A549 (cell line): ENCODE results near the gene MYOZ3.

Source experiments
- CTCF ChIP-seq: fragments of >200 bp; sonication (Bioruptor Twin); formaldehyde crosslinking; IDR thresholded peaks from 3 replicates; pipeline ENCODE4 v1.5.1; 2016
- ELK1 ChIP-seq: fragments of 150-350 bp; IDR thresholded peaks from 2 replicates; pipeline ENCODE4 v1.6.1; 2014; ENCODE audit warnings: low read depth, mild to moderate bottlenecking, low read length
- EP300 ChIP-seq, 2 experiments: fragments of >200 bp; sonication (Bioruptor Twin); formaldehyde crosslinking; IDR thresholded peaks; 2 replicates in 1 of 2; 3 replicates in 1 of 2; pipeline ENCODE4 v1.6.1; 2016 to 2017
- HDAC2 ChIP-seq: fragments of 200-600 bp; sonication (generic); IDR thresholded peaks from 2 replicates; pipeline ENCODE4 v1.6.1; 2016
- MAX ChIP-seq: IDR thresholded peaks from 2 replicates; pipeline ENCODE4 v1.6.1; 2012
- NR3C1 ChIP-seq: fragments of >200 bp; sonication (Bioruptor Twin); formaldehyde crosslinking; IDR thresholded peaks from 3 replicates; pipeline ENCODE4 v1.6.1; 2017
- PBX3 ChIP-seq: IDR thresholded peaks from 2 replicates; pipeline ENCODE4 v1.6.1; 2012
- POLR2A ChIP-seq: IDR thresholded peaks from 2 replicates; pipeline ENCODE4 v1.6.1; 2012; ENCODE audit warnings: mild to moderate bottlenecking, low read length
- RAD21 ChIP-seq, 2 experiments: fragments of >200 bp in 1 of 2; sonication (Bioruptor Twin) in 1 of 2; formaldehyde crosslinking in 1 of 2; IDR thresholded peaks in 1 of 2; conservative IDR thresholded peaks in 1 of 2; 2 replicates in 1 of 2; 3 replicates in 1 of 2; pipeline ENCODE4 v1.6.1; 2012 to 2018; ENCODE audit warnings: inconsistent platforms in 1 of 2
- RARB ChIP-seq: fragments of 250-450 bp; sonication (Bioruptor Pico); IDR thresholded peaks from 2 replicates; pipeline ENCODE4 v1.8.0; 2021; ENCODE audit warnings: mild to moderate bottlenecking, moderate library complexity
- RFX5 ChIP-seq: fragments of 450-650 bp; IDR thresholded peaks from 2 replicates; pipeline ENCODE4 v1.7.1; 2014; ENCODE audit warnings: antibody characterized with exemption, mild to moderate bottlenecking, moderate library complexity
- SMC3 ChIP-seq: fragments of >200 bp; sonication (Bioruptor Twin); formaldehyde crosslinking; IDR thresholded peaks from 3 replicates; pipeline ENCODE4 v1.6.1; 2018; ENCODE audit warnings: inconsistent platforms
- TF ChIP-seq, protein P1 (sequence below): fragments of 250-450 bp; sonication (Bioruptor Pico); IDR thresholded peaks from 2 replicates; pipeline ENCODE4 v1.5.0; 2021; ENCODE audit warnings: mild to moderate bottlenecking, moderate library complexity, borderline replicate concordance
- TF ChIP-seq, protein P2 (sequence below): fragments of 250-450 bp; sonication (Bioruptor Pico); IDR thresholded peaks from 2 replicates; pipeline ENCODE4 v1.5.0; 2020; ENCODE audit warnings: low read depth, mild to moderate bottlenecking, moderate library complexity

DNA sequence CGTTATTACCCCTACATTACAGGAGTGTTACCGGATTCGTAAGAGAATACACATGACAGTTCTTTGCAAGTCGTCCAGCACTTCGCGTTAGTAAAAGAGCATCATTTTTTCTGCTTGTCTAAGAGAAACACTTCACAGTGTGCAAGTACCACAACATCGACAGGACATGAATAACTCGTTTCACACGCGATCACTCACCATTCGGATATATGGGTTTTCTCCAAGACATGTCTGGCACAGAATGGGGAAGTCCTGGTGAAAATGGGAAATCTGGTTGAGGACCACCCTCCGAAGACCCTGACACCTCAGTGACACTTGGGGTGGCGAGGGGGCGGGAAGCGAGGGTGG, 39.2 kb downstream of the MYOZ3 start:
- TF ChIP-seq EP300 (IDR thresholded peaks at IDR 0.05) (no peak), POLR2A (no peak), RFX5 (no peak), SMC3 (no peak), MAX (no peak), NR3C1 (no peak), CTCF (no peak), HDAC2 (no peak), PBX3 (no peak), RARB (CRISPR knock-in tag) (no peak), RAD21 (conservative IDR thresholded peaks at IDR 0.05 in 1 of 2, IDR thresholded peaks at IDR 0.05 in 1 of 2) (no peak), ELK1 (no peak)
- TF ChIP-seq, protein P1, sequence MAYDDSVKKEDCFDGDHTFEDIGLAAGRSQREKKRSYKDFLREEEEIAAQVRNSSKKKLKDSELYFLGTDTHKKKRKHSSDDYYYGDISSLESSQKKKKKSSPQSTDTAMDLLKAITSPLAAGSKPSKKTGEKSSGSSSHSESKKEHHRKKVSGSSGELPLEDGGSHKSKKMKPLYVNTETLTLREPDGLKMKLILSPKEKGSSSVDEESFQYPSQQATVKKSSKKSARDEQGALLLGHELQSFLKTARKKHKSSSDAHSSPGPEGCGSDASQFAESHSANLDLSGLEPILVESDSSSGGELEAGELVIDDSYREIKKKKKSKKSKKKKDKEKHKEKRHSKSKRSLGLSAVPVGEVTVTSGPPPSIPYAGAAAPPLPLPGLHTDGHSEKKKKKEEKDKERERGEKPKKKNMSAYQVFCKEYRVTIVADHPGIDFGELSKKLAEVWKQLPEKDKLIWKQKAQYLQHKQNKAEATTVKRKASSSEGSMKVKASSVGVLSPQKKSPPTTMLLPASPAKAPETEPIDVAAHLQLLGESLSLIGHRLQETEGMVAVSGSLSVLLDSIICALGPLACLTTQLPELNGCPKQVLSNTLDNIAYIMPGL: no peak
- TF ChIP-seq, protein P2, sequence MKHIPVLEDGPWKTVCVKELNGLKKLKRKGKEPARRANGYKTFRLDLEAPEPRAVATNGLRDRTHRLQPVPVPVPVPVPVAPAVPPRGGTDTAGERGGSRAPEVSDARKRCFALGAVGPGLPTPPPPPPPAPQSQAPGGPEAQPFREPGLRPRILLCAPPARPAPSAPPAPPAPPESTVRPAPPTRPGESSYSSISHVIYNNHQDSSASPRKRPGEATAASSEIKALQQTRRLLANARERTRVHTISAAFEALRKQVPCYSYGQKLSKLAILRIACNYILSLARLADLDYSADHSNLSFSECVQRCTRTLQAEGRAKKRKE (CRISPR knock-in tag): no peak
